Esophagus muscularis mucosa (tissue), 4 donors: Measurements from ENCODE around the gene KLF17. TPM values are rescaled to one million over a fixed set of nuclear protein-coding genes. Genes with fewer than 3 reads are reported as not detected.
"Not testable (repeated sequence)": the region's sequence is repeated elsewhere in the genome, so short reads cannot be mapped to it uniquely, and the experiment has no call there.

Source experiments
- DNase-seq: peaks from one replicate; pipeline ENCODE4 v3.0.0-alpha.2; 2017; ENCODE audit errors: extremely low spot score
- H3K27ac ChIP-seq, 4 donors: fragments of 200-600 bp; sonication (generic); replicated peaks in 1 of 4; 1 replicate in 3 of 4; 2 replicates in 1 of 4; pipeline ENCODE4 v1.5.1; 2016 to 2019; ENCODE audit warnings: mild to moderate bottlenecking in 1 of 4
- H3K27me3 ChIP-seq, 4 donors: fragments of 200-600 bp; sonication (generic); one replicate each; pipeline versions ENCODE4 v1.5.1 to v1.6.0; 2016 to 2019
- H3K36me3 ChIP-seq, 4 donors: fragments of 200-600 bp; sonication (generic); one replicate each; pipeline ENCODE4 v1.5.1; 2016 to 2019
- H3K4me1 ChIP-seq, 4 donors: fragments of 200-600 bp; sonication (generic); one replicate each; pipeline ENCODE4 v1.5.1; 2016 to 2019
- H3K4me3 ChIP-seq, 4 donors: fragments of 200-600 bp; sonication (generic); 1 replicate in 2 of 4; 2 replicates in 2 of 4; pipeline ENCODE4 v1.5.1; 2016 to 2019; ENCODE audit warnings: mild to moderate bottlenecking in 4 of 4, moderate library complexity in 1 of 4
- H3K9me3 ChIP-seq, 4 donors: fragments of 200-600 bp; sonication (generic); 1 replicate in 3 of 4; 2 replicates in 1 of 4; pipeline ENCODE4 v1.5.1; 2016 to 2019
- CTCF ChIP-seq, 3 experiments: fragments of 200-600 bp in 2 of 3; fragments of 450-650 bp in 1 of 3; sonication (generic) in 2 of 3; IDR thresholded peaks; one replicate each; pipeline ENCODE4 v1.5.1; 2017 to 2019; ENCODE audit warnings: antibody characterized with exemption in 3 of 3, mild to moderate bottlenecking in 2 of 3, moderate library complexity in 1 of 3
- EP300 ChIP-seq: sonication (generic); formaldehyde crosslinking; IDR thresholded peaks from one replicate; pipeline ENCODE4 v1.6.1; 2017; ENCODE audit warnings: antibody characterized with exemption
- POLR2A ChIP-seq: fragments of 450-650 bp; IDR thresholded peaks from one replicate; pipeline ENCODE4 v1.6.1; 2017; ENCODE audit warnings: antibody characterized with exemption, moderate library complexity, mild to moderate bottlenecking, low read depth
- POLR2AphosphoS5 ChIP-seq, 2 donors: sonication (generic); formaldehyde crosslinking; IDR thresholded peaks; one replicate each; pipeline ENCODE4 v1.6.1; 2017; ENCODE audit warnings: antibody characterized with exemption in 2 of 2
- WGBS: methylation state at CpG from one replicate; pipeline ENCODE4 v1.1.5; 2018; 5-methylcytosine and 5-hydroxymethylcytosine counted together
- intact Hi-C: fragments of 100-400 bp; cut with DNase I; formaldehyde crosslinking; loops from one replicate; pipeline ENCODE4 v1.15.1; 2023
- total RNA-seq, 4 donors: library from RNA; depleted of rRNA; stranded (reverse); fragments of >200 nt; gene quantifications; one replicate each; pipeline versions ENCODE4 v1.1.0 to v1.2.1, GENCODE V29; 2016

KLF17 gene
- total RNA-seq, 4 donors from 2014 or later = 0.42 to 2.0 (median 1.1) TPM

GRCh38 chr1:44129616-44130500, 11.2 kb downstream of the KLF17 start:
- no peak overlapping the region for H3K4me3 ChIP-seq
- H3K36me3 ChIP-seq = no peaks in the 10 kb centered on the region
- H3K27me3 ChIP-seq = no peaks in the 10 kb centered on the region
- 86% methylated on average over 11 of the region's 16 CpGs for WGBS
- TF ChIP-seq EP300 = no peak
- TF ChIP-seq CTCF (IDR thresholded peaks at IDR 0.05) = no peak
- no peak for TF ChIP-seq POLR2A
- TF ChIP-seq POLR2AphosphoS5 (IDR thresholded peaks at IDR 0.05) = no peak
- DNase-seq = peak; percentile 74
- no peaks in the 10 kb centered on the region for H3K4me1 ChIP-seq
- intact Hi-C loops = no loop called here
- no peak overlapping the region for H3K27ac ChIP-seq
- no peaks in the 10 kb centered on the region for H3K9me3 ChIP-seq

- Histone ChIP-seq H3K4me1 (no peaks in the 10 kb centered on the region), H3K27me3 (no peaks in the 10 kb centered on the region), H3K9me3 (no peaks in the 10 kb centered on the region), H3K36me3 (no peaks in the 10 kb centered on the region), H3K4me3 (no peak overlapping the region), H3K27ac (no peak overlapping the region)
- WGBS = 94% methylated on average over 3 of the region's 3 CpGs
- intact Hi-C loops = no loop called here
- TF ChIP-seq POLR2AphosphoS5 (IDR thresholded peaks at IDR 0.05) = no peak
- no peak for TF ChIP-seq POLR2A
- DNase-seq = peak; percentile 29
Observed at GRCh38 chr1:44131411-44131810, 12.8 kb downstream of the KLF17 start.

- DNase-seq = no peak
- no peak overlapping the region for H3K4me3 ChIP-seq
- no peaks in the 10 kb centered on the region for H3K9me3 ChIP-seq
- WGBS = 92% methylated on average over 19 of the region's 19 CpGs
- H3K36me3 ChIP-seq = no peaks in the 10 kb centered on the region
- TF ChIP-seq POLR2A (no peak), CTCF (IDR thresholded peaks at IDR 0.05) (no peak), EP300 (no peak), POLR2AphosphoS5 (IDR thresholded peaks at IDR 0.05) (no peak)
- intact Hi-C loops = no loop called here
- H3K27ac ChIP-seq = no peak overlapping the region
- no peaks in the 10 kb centered on the region for H3K4me1 ChIP-seq
- peaks cover 0 to 5% (median 0%) of the 10 kb centered on the region in 4 donors for H3K27me3 ChIP-seq
Observed at GRCh38 chr1:44134071-44134920, 15.7 kb downstream of the KLF17 start.

GRCh38 chr1:44135886-44136285, 17.3 kb downstream of the KLF17 start:
- Histone ChIP-seq H3K4me3 (no peak overlapping the region), H3K9me3 (no peaks in the 10 kb centered on the region), H3K27me3 (peaks cover 0 to 5% (median 0%) of the 10 kb centered on the region in 4 donors), H3K36me3 (no peaks in the 10 kb centered on the region), H3K4me1 (no peaks in the 10 kb centered on the region), H3K27ac (no peak overlapping the region)
- intact Hi-C loops = no loop called here
- no peak for TF ChIP-seq POLR2A
- TF ChIP-seq CTCF (IDR thresholded peaks at IDR 0.05) = no peak
- TF ChIP-seq POLR2AphosphoS5 (IDR thresholded peaks at IDR 0.05) = no peak
- TF ChIP-seq EP300 = no peak
- peak; percentile 55 for DNase-seq
- 88% methylated on average over 2 of the region's 2 CpGs for WGBS

GRCh38 chr1:44138239-44138638, 19.6 kb downstream of the KLF17 start:
- Histone ChIP-seq H3K4me3 (no peak overlapping the region), H3K9me3 (no peaks in the 10 kb centered on the region), H3K27me3 (peaks cover 0 to 5% (median 0%) of the 10 kb centered on the region in 4 donors), H3K36me3 (no peaks in the 10 kb centered on the region), H3K27ac (no peak overlapping the region), H3K4me1 (no peaks in the 10 kb centered on the region)
- no peak for TF ChIP-seq CTCF (IDR thresholded peaks at IDR 0.05)
- TF ChIP-seq POLR2A = no peak
- TF ChIP-seq POLR2AphosphoS5 (IDR thresholded peaks at IDR 0.05) = no peak
- TF ChIP-seq EP300 = no peak
- DNase-seq = peak; percentile 79
- WGBS = 84% methylated on average over 3 of the region's 3 CpGs
- intact Hi-C loops = no loop called here

- H3K36me3 ChIP-seq, intact Hi-C loops, H3K9me3 ChIP-seq, H3K27ac ChIP-seq, H3K27me3 ChIP-seq, H3K4me1 ChIP-seq, H3K4me3 ChIP-seq: not testable (repeated sequence)
- peak; percentile 60 for DNase-seq
- no CpG with 5 or more reads among the region's 8 CpGs for WGBS
Observed at GRCh38 chr1:44139565-44139964, 20.9 kb downstream of the KLF17 start.
